ENCODE results near the gene BMP2K. TPM values are rescaled to one million over a fixed set of nuclear protein-coding genes. Genes with fewer than 3 reads are reported as not detected.
A peak's percentile ranks its signal among the peaks of the same experiment; 100 is the strongest.

Gene BMP2K
- total and polyA plus RNA-seq, 3 donors from 2014 or later = 64.9 to 110 (median 102) TPM

DNA sequence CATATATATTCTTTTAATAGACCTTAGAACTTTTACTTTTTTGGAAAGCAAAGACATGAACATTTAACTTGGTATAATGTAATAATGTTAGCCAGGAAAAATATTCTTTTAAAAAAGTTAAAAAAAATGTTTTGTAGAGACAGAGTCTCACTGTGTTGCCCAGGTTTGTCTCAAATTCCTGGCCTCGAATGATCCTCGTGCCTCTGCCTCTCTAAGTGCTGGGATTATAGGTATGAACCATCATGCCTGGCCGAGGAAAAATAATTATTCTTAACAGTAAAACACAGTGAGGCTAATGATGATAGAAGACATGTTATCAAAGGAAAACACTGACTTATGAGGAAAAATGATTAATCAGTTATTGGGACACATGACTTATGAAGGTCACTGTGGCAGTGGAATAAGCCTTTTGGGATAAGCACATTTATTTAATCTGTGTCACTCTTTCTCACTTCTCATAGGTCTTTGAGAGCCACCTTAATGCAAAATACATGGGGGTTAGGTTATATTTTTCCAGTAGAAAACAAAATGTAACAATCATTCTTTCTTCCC, 6.0 kb upstream of the BMP2K start:
- H3K27ac ChIP-seq = no peak overlapping the region
- no peak for TF ChIP-seq POLR2A (IDR thresholded peaks at IDR 0.05)
- TF ChIP-seq, protein P1, sequence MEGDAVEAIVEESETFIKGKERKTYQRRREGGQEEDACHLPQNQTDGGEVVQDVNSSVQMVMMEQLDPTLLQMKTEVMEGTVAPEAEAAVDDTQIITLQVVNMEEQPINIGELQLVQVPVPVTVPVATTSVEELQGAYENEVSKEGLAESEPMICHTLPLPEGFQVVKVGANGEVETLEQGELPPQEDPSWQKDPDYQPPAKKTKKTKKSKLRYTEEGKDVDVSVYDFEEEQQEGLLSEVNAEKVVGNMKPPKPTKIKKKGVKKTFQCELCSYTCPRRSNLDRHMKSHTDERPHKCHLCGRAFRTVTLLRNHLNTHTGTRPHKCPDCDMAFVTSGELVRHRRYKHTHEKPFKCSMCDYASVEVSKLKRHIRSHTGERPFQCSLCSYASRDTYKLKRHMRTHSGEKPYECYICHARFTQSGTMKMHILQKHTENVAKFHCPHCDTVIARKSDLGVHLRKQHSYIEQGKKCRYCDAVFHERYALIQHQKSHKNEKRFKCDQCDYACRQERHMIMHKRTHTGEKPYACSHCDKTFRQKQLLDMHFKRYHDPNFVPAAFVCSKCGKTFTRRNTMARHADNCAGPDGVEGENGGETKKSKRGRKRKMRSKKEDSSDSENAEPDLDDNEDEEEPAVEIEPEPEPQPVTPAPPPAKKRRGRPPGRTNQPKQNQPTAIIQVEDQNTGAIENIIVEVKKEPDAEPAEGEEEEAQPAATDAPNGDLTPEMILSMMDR (IDR thresholded peaks at IDR 0.05) = no peak
- 90 to 92% methylated on average over 3 of the region's 3 CpGs for WGBS, 2 donors
- H3K4me1 ChIP-seq = peaks cover 8% of the 10 kb centered on the region
- no peak for DNase-seq
- no peaks in the 10 kb centered on the region for H3K27me3 ChIP-seq
- no peaks in the 10 kb centered on the region for H3K9me3 ChIP-seq
- H3K4me3 ChIP-seq = no peak overlapping the region
- intact Hi-C loops (cut with DNase I; ENCODE audit: low total_unique reads) = no loop called here
- no peaks in the 10 kb centered on the region for H3K36me3 ChIP-seq (ENCODE audit: low read depth, missing control alignments)

DNA sequence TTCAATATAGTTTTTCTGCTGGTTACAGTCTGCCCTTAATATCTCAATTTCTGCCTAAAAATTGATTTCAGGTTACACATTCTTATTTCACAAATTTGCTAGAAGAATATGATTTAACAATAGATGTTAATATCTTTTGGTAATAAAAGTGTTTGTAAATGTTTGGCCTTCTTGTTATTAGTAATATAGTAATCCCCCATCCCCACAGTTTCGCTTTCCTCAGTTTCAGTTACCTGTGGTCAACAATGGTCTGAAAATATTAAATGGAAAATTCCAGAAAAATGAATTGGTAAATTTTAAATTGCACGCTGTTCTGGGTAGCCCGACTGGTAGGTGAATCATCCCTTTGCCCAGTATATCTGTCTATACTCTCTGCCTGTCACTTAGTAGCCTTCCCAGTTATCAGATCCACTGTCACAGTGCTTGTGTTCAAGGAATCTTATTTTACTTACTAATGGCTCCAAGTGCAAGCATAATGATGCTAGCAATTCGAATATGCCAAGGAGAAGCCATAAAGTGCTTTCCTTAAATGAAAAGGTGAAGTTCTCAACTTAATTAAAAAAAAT, 3.5 kb upstream of the BMP2K start:
- H3K36me3 ChIP-seq (ENCODE audit: low read depth, missing control alignments) = no peaks in the 10 kb centered on the region
- no peak for DNase-seq
- H3K27ac ChIP-seq = no peak overlapping the region
- peaks cover 8% of the 10 kb centered on the region for H3K4me1 ChIP-seq
- no peaks in the 10 kb centered on the region for H3K9me3 ChIP-seq
- no peaks in the 10 kb centered on the region for H3K27me3 ChIP-seq
- intact Hi-C loops (cut with DNase I; ENCODE audit: low total_unique reads) = no loop called here
- H3K4me3 ChIP-seq = no peak overlapping the region
- TF ChIP-seq, protein P1 (IDR thresholded peaks at IDR 0.05) = no peak
- TF ChIP-seq POLR2A (IDR thresholded peaks at IDR 0.05) = no peak
- WGBS, 2 donors = 93 to 96% methylated on average over 4 of the region's 4 CpGs

DNA sequence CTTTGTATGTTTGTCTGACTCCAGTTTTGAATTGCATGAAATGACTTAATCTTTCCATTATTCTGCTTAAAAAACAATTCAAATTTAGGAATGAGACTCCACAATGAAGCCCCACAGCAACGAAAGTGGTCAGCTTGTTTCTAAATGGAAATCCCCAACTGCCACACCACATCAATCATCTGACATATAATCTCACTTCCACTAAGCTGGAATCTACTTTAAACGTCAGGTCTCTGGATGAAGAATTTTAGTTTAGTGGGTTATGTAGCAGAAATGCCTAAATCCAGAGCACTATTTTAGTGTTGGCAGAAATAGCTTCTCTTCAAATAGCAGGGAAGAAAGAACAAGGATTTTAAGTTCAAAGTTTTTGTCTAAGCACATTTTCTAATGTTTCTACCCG, 1.7 kb upstream of the BMP2K start:
- no peaks in the 10 kb centered on the region for H3K36me3 ChIP-seq (ENCODE audit: low read depth, missing control alignments)
- WGBS, 2 donors = 16 to 17% methylated on average over 3 of the region's 3 CpGs
- H3K27me3 ChIP-seq = no peaks in the 10 kb centered on the region
- H3K4me1 ChIP-seq = peaks cover 8% of the 10 kb centered on the region
- TF ChIP-seq, protein P1 (IDR thresholded peaks at IDR 0.05) = no peak
- TF ChIP-seq POLR2A (IDR thresholded peaks at IDR 0.05) = no peak
- intact Hi-C loops (cut with DNase I; ENCODE audit: low total_unique reads) = no loop called here
- no peak overlapping the region for H3K4me3 ChIP-seq
- DNase-seq = no peak
- peak overlapping the region; percentile 92 to 100 for H3K27ac ChIP-seq
- H3K9me3 ChIP-seq = no peaks in the 10 kb centered on the region

DNA sequence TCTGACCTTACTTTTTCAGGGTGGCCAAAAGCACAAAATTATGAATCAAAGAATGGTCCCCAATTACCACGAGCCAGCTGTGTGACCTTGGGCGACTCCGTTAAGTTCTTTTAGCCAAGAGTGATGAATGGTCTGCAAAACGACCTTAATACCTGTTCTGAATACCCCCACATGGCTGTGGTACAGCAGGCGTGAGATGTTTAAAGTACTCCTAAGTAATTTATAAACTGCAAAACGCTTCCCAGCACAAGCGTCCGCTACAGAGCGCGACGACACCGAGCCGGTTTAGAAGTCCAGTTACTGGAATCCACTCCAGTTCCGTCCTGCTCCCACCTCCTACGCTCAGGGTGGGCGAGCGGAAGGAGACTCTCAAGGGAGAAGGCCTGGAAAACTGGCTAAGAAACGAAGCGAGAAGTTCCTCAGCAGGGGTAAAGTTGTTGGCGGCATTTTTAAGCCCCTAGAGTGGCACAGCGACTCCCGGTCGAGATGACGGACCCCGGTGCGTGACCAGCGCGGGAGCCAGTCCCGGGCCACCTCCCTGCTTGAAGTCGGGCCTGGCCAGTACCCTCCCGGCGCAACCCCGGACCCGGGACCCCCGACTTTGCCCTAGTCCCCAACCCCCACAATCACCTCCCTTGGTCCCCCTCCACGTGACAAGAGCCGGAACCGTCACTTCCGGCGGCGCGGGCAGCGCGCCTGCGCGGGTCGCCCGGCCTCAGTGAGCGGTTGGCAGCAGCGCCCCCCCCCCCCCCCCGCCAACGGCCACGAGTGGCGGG, 659 bp upstream of the BMP2K start:
- peak; percentile 89 for DNase-seq
- Histone ChIP-seq H3K27me3 (no peaks in the 10 kb centered on the region), H3K4me3 (peak overlapping the region; percentile 87 to 97), H3K36me3 (ENCODE audit: low read depth, missing control alignments) (no peaks in the 10 kb centered on the region), H3K9me3 (no peaks in the 10 kb centered on the region), H3K4me1 (peaks cover 18% of the 10 kb centered on the region), H3K27ac (peak overlapping the region; percentile 92 to 100)
- intact Hi-C loops (cut with DNase I; ENCODE audit: low total_unique reads) = no loop called here
- 0 to 1% methylated on average over 19 to 41 of the region's 54 CpGs for WGBS, 2 donors
- TF ChIP-seq, protein P1 (IDR thresholded peaks at IDR 0.05) = no peak
- no peak for TF ChIP-seq POLR2A (IDR thresholded peaks at IDR 0.05)

Data from testis (tissue), 3 donors.